GM06990 (cell line): Measurements from ENCODE around the gene EIF5A.

ENCODE experiments used
- DNase-seq: peaks from one replicate; pipeline ENCODE4 v3.0.0-alpha.2; 2011; ENCODE audit not compliant: insufficient read length; ENCODE audit errors: extremely low read depth
- H3K27me3 ChIP-seq: replicated peaks from 2 replicates; pipeline ENCODE4 v1.6.0; 2011; ENCODE audit warnings: low read length; ENCODE audit not compliant: control insufficient read depth, insufficient read depth
- H3K36me3 ChIP-seq: 2 replicates; pipeline ENCODE4 v1.5.1; 2011; ENCODE audit warnings: low read length; ENCODE audit not compliant: control insufficient read depth, insufficient read depth
- H3K4me3 ChIP-seq: replicated peaks from 2 replicates; pipeline ENCODE4 v1.5.1; 2011; ENCODE audit warnings: low read depth, mild to moderate bottlenecking, control low read depth, low read length
- TF ChIP-seq, protein P1 (sequence below): IDR thresholded peaks from 2 replicates; pipeline ENCODE4 v1.5.1; 2011; ENCODE audit warnings: low read length, control low read depth, mild to moderate bottlenecking, inconsistent platforms; ENCODE audit not compliant: insufficient read depth, poor library complexity, severe bottlenecking

EIF5A gene

DNA sequence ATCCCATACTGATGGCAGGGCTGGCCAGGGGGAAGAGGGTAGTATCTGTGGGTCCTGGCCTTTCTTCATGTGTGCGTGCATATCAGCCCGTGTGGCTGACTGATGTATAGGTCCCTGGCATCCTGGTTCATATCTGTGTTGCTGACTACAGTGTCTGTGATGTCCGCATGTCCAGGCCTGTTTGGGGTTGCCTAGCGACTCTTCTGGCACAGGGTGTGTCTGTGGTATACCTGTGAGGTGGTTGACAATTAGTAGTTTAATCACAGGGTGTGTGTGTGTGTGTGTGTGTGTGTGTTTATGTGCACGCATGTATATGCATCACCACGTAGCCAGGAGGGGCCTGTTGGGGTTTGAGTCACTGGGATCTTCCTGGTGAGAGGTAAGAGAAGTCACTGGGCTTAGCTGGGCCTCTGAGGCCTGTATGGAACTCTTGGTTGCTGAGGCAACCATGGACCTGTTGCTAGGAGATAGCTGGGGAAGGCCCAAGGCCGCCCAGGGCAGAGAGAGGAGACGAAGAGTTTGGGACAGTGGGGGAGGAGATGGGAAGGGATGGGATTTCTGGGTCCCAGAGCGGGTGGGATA lies 46.9 kb downstream of the EIF5A start:
- H3K27me3 ChIP-seq: no peaks in the 10 kb centered on the region
- TF ChIP-seq, protein P1, sequence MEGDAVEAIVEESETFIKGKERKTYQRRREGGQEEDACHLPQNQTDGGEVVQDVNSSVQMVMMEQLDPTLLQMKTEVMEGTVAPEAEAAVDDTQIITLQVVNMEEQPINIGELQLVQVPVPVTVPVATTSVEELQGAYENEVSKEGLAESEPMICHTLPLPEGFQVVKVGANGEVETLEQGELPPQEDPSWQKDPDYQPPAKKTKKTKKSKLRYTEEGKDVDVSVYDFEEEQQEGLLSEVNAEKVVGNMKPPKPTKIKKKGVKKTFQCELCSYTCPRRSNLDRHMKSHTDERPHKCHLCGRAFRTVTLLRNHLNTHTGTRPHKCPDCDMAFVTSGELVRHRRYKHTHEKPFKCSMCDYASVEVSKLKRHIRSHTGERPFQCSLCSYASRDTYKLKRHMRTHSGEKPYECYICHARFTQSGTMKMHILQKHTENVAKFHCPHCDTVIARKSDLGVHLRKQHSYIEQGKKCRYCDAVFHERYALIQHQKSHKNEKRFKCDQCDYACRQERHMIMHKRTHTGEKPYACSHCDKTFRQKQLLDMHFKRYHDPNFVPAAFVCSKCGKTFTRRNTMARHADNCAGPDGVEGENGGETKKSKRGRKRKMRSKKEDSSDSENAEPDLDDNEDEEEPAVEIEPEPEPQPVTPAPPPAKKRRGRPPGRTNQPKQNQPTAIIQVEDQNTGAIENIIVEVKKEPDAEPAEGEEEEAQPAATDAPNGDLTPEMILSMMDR: no peak
- no peak overlapping the region for H3K4me3 ChIP-seq
- H3K36me3 ChIP-seq: no peaks in the 10 kb centered on the region; the same call in 1 of the 2 replicates
- DNase-seq: no peak

DNA sequence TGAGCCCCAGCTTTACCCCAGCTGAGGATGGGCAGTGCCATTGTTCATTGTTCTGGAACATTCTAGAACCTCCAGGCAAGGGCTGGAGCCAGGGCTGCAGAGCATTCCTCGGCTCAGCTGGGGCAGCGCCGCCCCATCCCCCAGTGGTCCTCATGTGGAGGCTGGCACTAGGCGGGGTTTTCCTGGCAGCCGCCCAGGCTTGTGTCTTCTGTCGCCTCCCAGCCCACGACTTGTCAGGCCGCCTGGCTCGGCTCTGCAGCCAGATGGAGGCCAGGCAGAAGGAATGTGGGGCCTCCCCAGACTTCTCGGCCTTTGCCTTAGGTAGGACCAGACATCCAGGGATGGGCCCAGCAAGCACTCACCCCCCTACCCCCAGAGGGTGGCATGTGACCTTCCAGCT lies 47.6 kb downstream of the EIF5A start, which contains the start of gene TMEM95:
TSS of gene TMEM95 (plus strand) at position 104 of the 400 bp plus-strand sequence. CDS start at position 153, 49 bp downstream.
- H3K4me3 ChIP-seq: no peak within 1 kb of the TSS
- TF ChIP-seq, protein P1: no peak
- no peaks in the 10 kb centered on the region for H3K36me3 ChIP-seq
- no peaks in the 10 kb centered on the region for H3K27me3 ChIP-seq
- DNase-seq: no peak

GRCh38 chr17:7355573-7355972 lies 48.1 kb downstream of the EIF5A start:
- Histone ChIP-seq H3K4me3 (no peak overlapping the region), H3K27me3 (no peaks in the 10 kb centered on the region), H3K36me3 (no peaks in the 10 kb centered on the region)
- TF ChIP-seq, protein P1: no peak
- no peak for DNase-seq

- no peak overlapping the region for H3K4me3 ChIP-seq
Measured at GRCh38 chr17:7356072-7356549, 48.7 kb downstream of the EIF5A start.

DNA sequence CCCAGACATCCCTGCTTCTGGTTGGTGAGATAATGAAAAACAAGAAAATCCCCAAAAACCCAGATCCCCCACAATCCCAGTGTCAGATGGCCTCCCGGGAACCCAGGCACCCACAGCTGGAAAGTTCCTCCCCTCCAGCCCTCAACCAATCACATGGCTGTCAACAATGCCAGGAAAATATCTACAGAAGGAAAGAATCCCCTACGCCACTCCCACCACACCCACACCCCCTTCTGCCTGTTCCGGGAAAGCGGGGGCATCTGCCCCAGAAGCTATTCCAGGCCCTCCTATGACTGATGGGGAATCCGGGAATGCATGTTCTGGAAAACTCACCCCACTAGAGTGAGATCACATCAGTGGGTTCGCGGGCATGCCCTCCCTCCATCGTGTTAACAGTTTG lies 49.3 kb downstream of the EIF5A start:
- TF ChIP-seq, protein P1: no peak
- no peak for DNase-seq
- Histone ChIP-seq H3K4me3 (no peak overlapping the region), H3K36me3 (no peaks in the 10 kb centered on the region), H3K27me3 (no peaks in the 10 kb centered on the region)

More at GRCh38 chr17:7356072-7356549, 48.7 kb downstream of the EIF5A start:
- TF ChIP-seq, protein P1: peak; percentile 97
- Histone ChIP-seq H3K27me3 (no peaks in the 10 kb centered on the region), H3K36me3 (no peaks in the 10 kb centered on the region)
- peak; percentile 82 for DNase-seq
